Putamen (tissue), 1 donor: ENCODE measurements around the gene PSMB9.
"Not testable (repeated sequence)": the region's sequence is repeated elsewhere in the genome, so short reads cannot be mapped to it uniquely, and the experiment has no call there.

Experiments used
- DNase-seq: peaks from one replicate; pipeline ENCODE4 v3.0.0-alpha.2; 2016; ENCODE audit warnings: low spot score

PSMB9 gene

DNA sequence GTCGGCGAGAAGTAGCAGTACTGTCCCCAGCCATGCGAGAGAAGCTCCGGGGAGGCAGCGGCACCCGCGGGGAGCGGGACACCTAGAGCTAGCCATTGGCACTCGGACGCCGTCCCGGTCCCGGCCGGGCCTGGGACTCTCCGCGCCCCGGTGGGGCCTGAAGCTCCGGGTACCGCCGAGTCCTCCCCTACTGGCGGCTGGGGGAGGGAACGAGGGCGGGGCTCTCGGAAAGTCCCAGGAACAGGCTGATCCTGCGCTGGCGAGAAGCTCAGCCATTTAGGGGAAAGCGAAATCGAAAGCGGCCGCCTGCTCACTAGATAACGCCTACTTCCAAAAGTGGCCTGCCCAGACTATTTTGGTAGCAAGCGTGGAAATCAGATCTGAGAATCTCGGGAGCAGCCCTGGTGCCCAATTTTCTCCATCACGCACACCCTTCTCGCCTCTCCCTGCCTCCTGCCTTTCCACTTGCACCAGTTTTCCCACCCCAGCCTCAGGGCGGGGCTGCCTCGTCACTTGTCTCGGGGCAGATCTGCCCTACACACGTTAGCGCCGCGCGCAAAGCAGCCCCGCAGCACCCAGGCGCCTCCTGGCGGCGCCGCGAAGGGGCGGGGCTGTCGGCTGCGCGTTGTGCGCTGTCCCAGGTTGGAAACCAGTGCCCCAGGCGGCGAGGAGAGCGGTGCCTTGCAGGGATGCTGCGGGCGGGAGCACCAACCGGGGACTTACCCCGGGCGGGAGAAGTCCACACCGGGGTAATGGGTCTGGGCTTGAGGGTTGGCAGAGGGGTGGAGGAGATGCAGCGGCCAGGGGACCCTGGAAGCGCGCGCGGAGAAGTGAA lies at the start of gene PSMB9, which contains the start of gene TAP1:
Gene PSMB9, plus strand, starts transcription at position 652 of the 835 bp plus-strand sequence. Its CDS starts 38 bp downstream, at position 690.
Gene TAP1, minus strand, starts transcription at position 164 of the 835 bp plus-strand sequence. Its CDS starts 68 bp downstream, at position 96.
- peak; percentile 95 for DNase-seq

DNA sequence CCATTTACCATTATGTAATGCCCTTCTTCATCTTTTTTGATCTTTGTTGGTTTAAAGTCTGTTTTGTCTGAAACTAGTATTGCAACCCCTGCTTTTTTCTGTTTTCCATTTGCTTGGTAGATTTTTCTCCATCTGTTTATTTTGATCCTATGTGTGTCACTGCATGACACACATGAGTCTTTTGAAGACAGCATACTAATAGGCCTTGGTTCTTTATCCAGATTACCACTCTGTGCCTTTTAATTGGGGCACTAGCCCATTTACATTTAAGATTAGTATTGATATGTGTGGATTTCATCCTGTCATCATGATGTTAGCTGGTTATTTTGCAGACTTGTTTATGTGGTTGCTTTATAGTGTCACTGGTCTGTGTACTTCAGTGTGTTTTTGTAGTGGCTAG lies 48.6 kb upstream of the PSMB9 start:
- DNase-seq: not testable (repeated sequence)

DNA sequence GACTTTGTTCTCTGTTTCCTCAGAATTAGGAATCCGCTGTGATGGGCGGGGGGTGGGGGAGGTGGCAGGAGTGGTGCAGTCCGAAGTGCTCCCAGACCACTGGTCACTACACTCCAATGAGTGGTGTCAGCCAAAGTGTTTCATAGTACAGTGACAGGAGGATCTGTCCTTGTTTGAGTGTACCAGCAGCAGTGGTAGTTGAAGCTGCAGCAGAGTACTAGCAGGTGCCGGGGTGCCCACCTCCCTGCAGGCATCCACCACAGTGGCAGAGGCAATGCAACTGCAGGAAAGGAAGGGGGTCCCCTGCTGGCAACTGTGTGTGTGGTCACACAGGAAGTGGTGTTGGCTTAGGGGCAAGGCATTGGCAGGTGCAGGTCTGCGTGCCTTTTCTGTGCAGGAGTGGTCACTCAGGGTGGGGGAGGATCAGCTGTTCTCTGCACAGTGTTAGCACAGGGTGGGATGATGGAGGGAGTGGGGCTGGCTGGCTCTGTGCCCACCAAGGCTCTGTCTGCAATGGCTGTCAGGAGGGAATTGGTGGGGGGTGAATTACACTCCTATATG lies 46.9 kb upstream of the PSMB9 start:
- DNase-seq: no peak

DNA sequence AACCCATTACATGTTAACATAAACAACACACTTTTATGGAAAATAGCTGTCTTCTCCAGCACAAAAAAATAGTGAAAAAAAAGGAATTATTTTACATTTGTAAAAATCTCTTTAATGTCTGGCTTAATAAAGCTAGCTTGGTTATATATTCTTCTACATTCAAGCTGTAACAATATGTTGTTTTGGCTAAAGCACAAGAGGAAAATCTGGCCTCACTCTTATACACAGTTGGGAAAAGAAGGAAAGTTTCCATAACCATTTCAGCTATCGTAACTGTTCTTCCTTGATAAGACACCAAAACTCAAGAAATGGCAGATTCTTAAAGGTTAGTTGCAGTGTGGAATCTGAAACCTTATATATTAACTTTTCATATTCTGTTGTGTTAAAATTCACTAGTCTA lies 44.8 kb upstream of the PSMB9 start:
- no peak for DNase-seq

DNA sequence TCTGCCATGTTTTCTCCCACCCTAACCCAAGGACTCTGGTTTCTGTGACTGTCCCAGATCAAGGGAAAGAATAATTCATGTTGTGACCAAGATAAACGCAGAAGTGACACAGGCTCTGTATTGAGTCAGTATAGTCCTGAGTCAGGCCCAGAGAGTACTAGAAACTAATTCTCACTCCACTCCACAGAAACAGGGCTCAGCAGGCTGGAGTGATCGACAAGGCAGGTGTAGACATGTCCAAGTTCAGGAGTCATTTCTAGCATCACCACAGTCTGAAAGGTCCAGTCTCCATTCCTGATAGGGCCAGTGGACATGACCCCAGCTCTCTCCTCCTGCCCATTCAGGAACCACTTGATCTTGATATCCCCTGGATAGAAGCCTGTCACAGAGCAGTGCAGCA lies 39.8 kb upstream of the PSMB9 start:
- DNase-seq: no peak

DNA sequence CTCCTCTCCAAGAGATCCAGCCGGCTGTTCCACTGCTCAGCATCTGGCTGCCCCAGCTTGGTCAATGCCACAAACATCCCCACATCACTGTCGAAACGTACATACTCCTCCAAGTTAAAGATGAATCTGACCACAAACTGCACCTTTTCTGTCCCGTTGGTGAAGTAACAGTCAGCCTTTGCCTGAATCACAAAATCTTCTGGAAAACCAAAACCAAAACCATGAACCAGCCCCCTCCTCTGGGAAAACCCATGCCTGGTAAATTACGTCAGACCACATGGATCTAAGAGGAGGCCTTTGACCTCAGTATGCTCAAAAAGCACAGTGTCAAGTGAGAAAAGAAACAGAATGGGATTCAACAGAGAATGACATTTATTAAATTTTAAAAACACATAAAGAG lies 38.9 kb upstream of the PSMB9 start:
- DNase-seq: no peak

DNA sequence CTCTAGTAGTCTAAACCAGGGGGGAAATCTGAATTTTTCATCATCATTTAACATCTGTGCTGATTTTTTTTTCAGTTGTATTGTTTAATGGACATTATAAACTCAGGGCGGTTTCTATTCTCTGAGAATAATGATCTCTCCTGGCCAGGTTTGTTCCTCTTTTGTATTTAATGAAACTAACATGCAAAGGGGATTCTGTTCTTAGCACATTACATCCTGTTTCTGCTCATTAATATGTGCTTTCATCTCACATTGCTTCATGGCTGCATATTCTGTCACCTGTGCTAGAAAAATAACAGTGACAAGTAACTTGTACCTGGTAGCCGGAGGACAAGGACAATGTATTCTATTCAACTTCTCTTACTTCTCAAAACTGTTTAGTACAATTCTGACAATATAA lies 38.0 kb upstream of the PSMB9 start:
- no peak for DNase-seq

DNA sequence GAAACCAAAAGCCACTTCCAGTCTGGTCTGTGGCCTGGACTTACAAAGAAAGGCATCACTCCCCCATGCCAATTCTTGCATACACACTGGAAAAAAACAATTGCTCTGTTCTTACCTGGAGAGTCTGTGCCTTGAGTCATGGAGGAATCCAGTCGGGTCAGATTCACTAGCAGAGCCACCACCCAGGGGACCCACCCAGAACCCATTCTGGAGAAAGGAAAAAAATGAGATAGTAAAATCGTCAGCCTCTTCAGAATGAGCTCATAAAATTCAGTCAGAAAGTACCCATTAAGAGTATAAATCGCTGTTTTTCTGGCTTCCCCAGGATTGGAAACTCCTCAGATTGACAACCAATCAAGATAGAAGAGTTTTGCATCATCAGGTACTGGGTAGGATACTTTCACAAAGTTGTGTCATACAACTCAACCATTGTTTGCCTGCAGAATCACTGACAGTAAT lies 37.2 kb upstream of the PSMB9 start, which contains the start of gene HLA-DOB:
Gene HLA-DOB, minus strand, starts transcription at position 257 of the 459 bp plus-strand sequence. Its CDS starts 51 bp downstream, at position 206.
- DNase-seq: no peak

DNA sequence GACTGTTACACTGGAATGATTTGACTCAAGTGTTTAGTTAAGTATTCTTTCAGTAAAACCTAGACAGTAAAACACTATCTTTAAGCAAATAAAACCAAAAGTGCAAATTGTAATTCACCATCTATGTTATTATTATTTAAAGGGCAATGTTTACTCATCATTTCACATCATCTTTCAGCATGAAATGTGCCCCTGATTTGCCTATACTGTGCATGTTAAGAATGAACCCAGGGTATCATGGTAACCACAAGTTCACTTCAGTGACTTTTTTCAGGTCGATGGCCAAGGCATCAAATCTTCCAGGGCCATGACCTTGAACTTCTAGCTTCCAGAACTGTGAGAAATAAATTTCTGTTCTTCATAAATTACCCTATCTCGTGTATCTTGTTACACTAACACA lies 35.1 kb upstream of the PSMB9 start:
- DNase-seq: no peak

DNA sequence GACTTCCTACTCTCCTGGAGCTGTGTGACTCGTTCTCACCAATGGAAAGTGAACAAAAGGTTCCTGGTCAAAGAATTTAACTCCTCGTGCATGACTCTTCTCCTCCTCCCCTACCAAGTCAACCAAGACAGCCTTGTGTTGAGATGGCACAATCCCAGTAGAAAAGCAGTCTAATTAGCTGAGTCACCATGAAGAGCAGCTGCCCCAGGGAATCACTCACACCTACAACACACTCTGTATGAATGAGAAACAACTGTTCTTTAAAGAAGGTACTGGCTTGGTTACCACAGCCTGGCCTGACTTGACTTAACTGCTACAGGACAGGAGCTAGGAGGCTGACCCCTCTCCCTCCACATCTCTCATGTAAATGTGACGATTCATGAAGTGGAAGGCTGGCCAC lies 34.3 kb upstream of the PSMB9 start:
- DNase-seq: no peak

DNA sequence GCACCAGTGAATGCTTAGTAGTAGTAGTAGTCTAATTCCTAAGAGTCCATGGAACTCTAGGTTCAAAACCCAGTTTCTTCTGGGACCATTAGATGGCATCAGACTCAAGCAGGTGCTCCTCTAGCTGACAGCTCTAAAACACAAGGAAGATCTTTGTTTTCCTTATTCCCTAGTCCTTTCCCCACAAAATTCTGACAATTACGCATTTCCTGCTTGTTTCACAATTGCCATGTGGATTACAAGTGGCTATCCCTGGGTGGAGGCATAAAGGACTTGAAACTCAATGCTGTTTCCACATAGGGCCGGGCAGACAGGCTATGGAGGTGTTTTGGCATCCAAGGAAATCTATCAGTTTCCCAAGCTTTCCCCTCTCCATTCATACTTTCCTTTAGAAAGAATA lies 28.0 kb upstream of the PSMB9 start:
- peak; percentile 19 for DNase-seq

DNA sequence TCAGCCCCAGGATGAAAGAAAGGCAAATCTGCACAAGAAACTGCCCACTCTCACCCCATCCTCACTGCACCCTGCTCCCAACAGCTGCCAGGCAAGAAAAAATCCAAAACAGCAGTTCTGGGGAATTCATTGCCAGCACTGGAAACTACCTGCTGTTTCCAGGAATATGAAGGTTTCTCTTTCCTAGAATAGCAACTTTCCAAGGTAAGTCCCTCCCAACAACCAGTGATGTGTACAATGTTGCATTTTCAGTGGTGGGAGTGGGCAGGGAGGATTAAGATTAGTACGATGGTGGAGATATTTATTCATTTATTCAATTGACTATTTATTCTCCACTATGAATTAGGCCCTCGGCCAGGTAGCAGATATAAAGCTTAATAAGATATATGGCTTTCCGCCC lies 27.0 kb upstream of the PSMB9 start:
- no peak for DNase-seq

DNA sequence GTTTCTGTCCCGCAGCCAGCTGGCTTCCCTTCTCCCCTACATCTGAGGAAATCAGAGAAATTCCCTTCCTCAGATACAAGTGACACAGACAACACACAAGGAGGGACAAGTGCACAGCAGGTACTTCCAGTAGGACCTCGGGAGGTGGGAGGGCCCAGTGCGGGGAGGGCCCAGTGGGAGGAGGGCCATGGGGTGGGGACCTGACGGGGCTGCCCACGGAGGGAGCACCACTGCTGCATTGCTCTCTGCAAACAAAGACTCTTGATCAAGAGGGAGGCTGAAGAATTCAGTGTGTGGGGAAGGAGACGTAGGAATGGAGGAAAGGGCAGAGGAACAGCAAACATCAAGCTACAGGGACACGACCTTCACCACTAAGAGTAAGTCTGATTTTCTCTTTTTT lies 24.5 kb upstream of the PSMB9 start:
- no peak for DNase-seq

DNA sequence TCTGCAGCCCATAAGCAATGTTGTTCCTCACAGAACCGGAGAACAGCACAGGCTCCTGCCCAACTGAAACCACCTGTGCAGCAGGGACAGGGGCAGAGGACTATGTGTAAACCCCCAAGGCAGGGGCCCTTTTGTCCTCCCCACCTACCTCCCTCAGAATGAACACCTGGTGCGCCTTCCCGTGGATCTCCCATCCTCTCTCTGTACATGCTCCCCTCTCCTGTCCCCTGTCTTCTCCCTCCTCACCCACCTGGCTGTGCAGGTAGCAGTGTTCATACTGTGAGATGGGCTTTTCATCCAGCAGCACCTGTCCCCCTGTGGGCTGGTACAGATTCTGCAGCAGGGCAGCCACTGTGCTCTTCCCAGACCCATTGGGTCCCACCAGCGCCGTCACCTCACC lies 24.0 kb upstream of the PSMB9 start:
- DNase-seq: no peak

DNA sequence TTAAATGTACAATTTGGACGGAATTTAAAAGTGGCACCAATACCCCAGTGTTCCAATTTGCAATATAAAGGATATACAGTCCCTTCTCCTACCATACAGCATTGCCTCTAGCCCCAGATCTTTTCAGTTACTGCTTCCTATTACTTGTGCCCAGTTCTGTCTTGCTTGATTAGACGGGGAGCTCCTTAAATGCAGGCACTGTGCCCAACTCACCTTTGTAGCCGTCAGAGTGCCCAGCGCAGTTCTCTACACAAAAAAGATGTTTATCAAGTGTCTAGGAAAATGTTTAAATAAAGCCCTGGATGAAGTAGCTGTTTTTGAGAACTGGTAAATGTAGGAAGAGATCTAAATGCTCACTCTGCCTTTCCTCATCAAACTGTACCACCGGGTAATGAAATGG lies 23.1 kb upstream of the PSMB9 start:
- no peak for DNase-seq

DNA sequence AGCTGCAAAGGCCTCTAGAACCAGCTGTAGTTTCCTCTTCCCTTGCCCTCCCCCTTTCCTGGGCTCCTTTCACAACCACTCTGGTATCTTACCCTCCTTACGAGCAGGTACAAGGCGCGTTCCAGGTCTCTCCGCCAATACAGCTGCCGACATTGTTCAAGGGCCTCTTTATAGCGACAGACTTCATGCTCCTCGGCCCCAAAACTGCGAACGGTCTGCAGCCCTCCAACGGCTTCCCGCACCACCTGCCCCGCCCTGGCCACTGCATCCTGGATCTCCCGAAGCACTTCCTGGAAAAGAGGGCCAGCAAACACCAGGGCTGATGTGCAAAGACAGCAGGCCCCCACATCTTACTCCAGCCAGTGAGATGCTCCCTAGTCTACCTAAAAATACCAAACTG lies 21.5 kb upstream of the PSMB9 start:
- DNase-seq: no peak

DNA sequence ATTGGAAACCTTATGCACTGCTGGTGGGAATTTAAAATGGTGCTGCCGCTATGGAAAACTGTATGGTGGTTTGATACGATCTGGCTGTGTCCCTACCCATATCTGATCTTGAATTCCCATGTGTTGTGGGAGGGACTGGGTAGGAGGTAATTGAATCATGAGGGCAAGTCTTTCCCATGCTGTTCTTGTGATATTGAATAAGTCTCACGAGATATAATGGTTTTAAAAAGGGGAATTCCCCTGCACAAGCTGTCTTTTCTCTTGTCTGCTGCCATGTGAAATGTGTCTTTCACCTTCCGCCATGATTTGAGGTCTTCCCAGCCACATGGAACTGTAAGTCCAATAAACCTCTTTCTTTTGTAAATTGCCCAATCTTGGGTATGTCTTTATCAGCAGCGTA lies 20.3 kb upstream of the PSMB9 start:
- no peak for DNase-seq

DNA sequence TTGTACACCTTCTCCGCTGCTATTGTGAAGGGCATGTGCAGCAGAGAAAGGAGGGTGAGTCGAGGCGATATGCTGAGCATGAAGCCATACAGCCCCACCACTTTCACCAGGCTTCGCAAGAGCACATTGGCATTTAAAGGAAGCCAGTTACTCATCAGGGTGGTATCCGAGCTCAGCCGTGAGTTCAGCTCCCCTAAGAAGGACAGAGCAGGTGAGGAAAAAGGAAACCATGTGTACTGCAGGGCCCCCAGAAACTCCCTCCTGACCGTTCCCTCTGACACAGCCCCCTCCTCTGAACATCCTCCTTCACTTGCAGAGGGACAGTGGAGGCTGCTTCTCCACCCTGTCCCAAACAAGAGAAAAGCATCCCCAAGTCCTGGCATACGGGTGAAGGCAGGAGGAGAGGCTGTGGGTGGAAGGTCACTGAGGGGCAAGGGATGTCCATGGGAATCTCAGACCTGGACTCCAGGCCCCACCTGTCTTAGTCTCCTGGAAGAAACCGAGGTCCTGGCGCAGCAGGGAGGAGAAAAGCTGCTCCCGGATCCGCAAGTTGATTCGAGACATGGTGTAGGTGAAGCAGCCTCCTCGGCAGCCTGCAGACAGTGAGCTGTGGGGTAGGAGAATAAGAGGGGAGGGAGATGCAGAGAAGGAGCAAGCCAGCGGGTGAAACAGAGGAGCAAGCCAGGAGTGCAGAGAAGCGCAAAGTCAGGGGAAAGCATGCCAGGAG lies 18.7 kb upstream of the PSMB9 start:
- no peak for DNase-seq

DNA sequence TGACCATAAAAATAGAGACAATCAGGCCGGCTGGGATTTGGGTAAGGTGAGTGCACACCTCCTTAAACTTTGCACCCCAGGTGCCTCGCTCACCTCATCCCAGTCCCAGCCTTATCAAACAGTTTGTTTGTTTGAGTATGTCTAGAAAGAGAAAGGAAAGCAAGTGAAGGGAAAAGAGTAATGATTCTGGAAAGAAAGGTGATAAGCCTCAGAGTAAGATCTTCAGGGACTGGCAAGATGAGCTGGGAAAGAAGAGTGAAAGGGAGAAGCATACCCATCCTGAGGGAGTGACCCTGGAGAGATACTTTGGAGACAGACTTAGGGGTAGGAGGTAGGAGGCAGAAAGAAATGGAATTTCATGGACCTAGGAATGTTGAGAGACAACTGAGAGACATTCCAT lies 17.1 kb upstream of the PSMB9 start:
- DNase-seq: no peak

DNA sequence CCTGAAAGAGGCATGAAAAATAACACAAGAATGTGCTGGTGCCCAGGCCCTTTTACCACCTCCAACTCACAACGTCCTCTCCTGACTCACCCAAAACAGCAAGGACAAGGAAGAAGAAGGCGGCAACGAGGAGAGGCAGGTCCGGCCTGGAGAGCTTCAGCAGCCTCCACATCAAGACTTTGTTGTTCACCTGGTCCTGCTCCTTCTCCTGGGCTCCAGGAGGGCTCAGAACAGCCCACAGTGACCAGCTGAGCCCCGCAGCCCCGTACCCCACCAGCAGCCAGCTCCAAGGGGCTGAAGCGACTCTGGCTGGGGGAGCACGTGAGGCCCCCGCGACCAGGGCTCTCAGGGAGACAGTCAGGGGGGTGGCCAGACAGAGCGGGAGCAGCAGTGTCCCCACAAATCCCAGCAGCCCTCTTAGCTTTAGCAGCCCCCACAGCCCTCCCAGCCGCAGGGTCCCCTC lies 16.3 kb upstream of the PSMB9 start:
- DNase-seq: no peak

DNA sequence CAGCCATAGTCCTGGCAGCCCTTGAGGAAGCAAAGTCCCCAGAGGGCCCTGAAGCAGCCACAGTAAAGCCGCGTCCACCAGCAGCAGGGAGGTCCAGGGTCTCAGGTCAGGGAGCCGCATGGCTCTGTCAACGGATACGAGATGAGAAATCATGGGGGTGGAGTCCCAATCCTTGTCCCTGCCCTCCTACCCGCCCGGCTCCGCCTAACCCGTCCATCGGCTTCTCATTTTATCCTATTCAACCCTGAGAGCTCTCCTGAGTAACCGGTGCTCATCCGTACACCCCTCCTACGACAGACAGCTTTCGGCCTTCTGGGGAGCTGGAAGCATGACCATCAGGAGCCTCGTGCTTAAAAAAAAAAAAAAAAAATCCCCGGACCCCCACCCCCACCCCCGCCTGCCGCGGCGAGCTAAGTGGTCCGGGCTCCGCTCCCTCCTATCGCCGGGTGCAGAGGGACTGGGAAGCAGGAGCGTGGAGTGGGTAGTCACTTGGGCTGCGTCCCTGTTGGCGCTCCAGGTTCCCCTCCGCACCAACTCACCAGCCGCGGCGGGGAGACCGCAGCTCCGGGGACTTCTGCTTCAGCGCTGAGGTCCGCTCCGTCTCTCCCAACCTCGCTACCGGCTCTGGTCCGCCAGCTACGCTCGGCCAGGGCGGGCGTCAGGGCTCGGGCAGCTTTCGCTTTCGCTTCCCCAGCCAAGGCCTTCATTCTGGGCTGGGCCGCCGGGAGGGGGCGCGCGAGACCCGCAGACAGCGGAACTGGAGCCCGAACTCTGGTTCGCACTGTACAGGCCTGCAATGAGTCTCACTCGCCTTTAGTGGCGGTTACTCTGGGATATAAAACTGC lies 15.7 kb upstream of the PSMB9 start, which contains the start of gene TAP2:
Gene TAP2, minus strand, starts transcription at position 626 of the 845 bp plus-strand sequence. Its CDS starts 506 bp downstream, at position 120.
- peak; percentile 91 for DNase-seq

DNA sequence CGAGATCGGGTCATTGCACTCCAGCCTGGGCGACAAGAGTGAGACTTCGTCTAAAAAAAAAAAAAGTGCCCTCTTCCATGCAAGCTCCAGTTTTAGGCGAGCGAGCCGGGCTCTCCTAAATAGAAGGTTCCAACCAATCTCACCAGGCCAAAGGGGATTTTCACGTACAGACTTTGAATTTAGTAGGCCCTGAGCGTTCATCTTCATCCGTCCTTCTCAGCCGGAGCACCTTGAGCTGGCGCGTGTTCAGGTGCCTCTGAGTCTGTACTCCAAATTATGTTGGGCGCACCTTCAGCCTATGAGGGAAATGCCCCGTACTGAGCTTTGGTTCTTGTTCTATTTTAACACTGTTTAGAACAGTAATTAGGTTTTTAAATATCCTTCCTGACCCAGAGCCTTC lies 14.6 kb upstream of the PSMB9 start:
- no peak for DNase-seq
